T-helper 17 cell (primary cell): ENCODE measurements around the gene SCGB3A1. TPM values are rescaled to one million over a fixed set of nuclear protein-coding genes. Genes with fewer than 3 reads are reported as not detected.

Experiments used
- ATAC-seq: fragments of 150-1000 bp; cut with Tn5 transposase; 2 replicates; pipeline ENCODE4 v1.10.0; 2021; ENCODE audit warnings: mild to moderate bottlenecking, moderate library complexity
- DNase-seq, 3 donors: peaks; one replicate each; pipeline versions ENCODE4 v3.0.0 to v3.0.0-alpha.2; 2020 to 2021
- H3K9me3 ChIP-seq: one replicate; pipeline ENCODE4 v1.7.0; 2013; ENCODE audit warnings: low read length, mild to moderate bottlenecking; ENCODE audit not compliant: control insufficient read depth, poor library complexity, severe bottlenecking
- H3K27ac Mint-ChIP-seq: one replicate; pipeline ENCODE4 v1.8.0; 2022; ENCODE audit warnings: mild to moderate bottlenecking, moderate library complexity, mixed read lengths
- H3K27me3 Mint-ChIP-seq: one replicate; pipeline ENCODE4 v1.8.0; 2022; ENCODE audit warnings: mixed read lengths
- H3K36me3 Mint-ChIP-seq: one replicate; pipeline ENCODE4 v1.8.0; 2022; ENCODE audit warnings: low read depth, mixed read lengths
- H3K4me1 Mint-ChIP-seq: one replicate; pipeline ENCODE4 v1.8.0; 2022; ENCODE audit warnings: mild to moderate bottlenecking, mixed read lengths
- H3K4me3 Mint-ChIP-seq: one replicate; pipeline ENCODE4 v1.8.0; 2022; ENCODE audit warnings: mild to moderate bottlenecking, moderate library complexity, mixed read lengths
- total RNA-seq, 4 donors: library from RNA in 2 of 4; stranded (reverse) in 2 of 4; gene quantifications; one replicate each; pipeline ENCODE4 v1.2.3 and lab custom pipeline; 2022 to 2026

SCGB3A1 gene
- total RNA-seq, 2 donors from 2014 or later = 4.1 TPM; not detected in 1

GRCh38 chr5:180606215-180606785 lies 15.0 kb upstream of the SCGB3A1 start:
- Mint-ChIP-seq H3K36me3 (no peaks in the 10 kb centered on the region), H3K27ac (no peak overlapping the region), H3K4me1 (peaks cover 17% of the 10 kb centered on the region), H3K27me3 (peaks cover 22% of the 10 kb centered on the region), H3K4me3 (no peak overlapping the region)
- no peaks in the 10 kb centered on the region for H3K9me3 ChIP-seq
- ATAC-seq (no peak), DNase-seq (peak in 1 of 3 donors; percentile 6)

- Mint-ChIP-seq H3K4me1 (peaks cover 17% of the 10 kb centered on the region), H3K27me3 (peaks cover 22% of the 10 kb centered on the region), H3K4me3 (no peak overlapping the region), H3K36me3 (no peaks in the 10 kb centered on the region), H3K27ac (peak overlapping the region; percentile 14)
- no peaks in the 10 kb centered on the region for H3K9me3 ChIP-seq
- ATAC-seq (peak; percentile 52), DNase-seq (peak in 2 of 3 donors; percentile 9 to 33)
Measured at GRCh38 chr5:180605554-180606214, 14.4 kb upstream of the SCGB3A1 start.

- no peak overlapping the region for H3K4me3 Mint-ChIP-seq
- H3K4me1 Mint-ChIP-seq = peaks cover 17% of the 10 kb centered on the region
- H3K27ac Mint-ChIP-seq = no peak overlapping the region
- H3K27me3 Mint-ChIP-seq = peaks cover 29% of the 10 kb centered on the region
- no peaks in the 10 kb centered on the region for H3K36me3 Mint-ChIP-seq
- DNase-seq (no peak), ATAC-seq (no peak)
- no peaks in the 10 kb centered on the region for H3K9me3 ChIP-seq
Measured at GRCh38 chr5:180604271-180604670, 13.0 kb upstream of the SCGB3A1 start.

GRCh38 chr5:180603076-180603594 lies 11.8 kb upstream of the SCGB3A1 start:
- ATAC-seq (no peak), DNase-seq (no peak)
- H3K4me1 Mint-ChIP-seq = peaks cover 14% of the 10 kb centered on the region
- no peaks in the 10 kb centered on the region for H3K36me3 Mint-ChIP-seq
- H3K27me3 Mint-ChIP-seq = peaks cover 24% of the 10 kb centered on the region
- H3K4me3 Mint-ChIP-seq = no peak overlapping the region
- no peak overlapping the region for H3K27ac Mint-ChIP-seq
- H3K9me3 ChIP-seq = no peaks in the 10 kb centered on the region

- peaks cover 28% of the 10 kb centered on the region for H3K27me3 Mint-ChIP-seq
Measured at GRCh38 chr5:180602481-180603075, 11.3 kb upstream of the SCGB3A1 start.

GRCh38 chr5:180601591-180602480 lies 10.5 kb upstream of the SCGB3A1 start:
- no peak overlapping the region for H3K4me3 Mint-ChIP-seq
- peak in 1 of 3 donors; percentile 7 for DNase-seq
- no peak overlapping the region for H3K27ac Mint-ChIP-seq
- ATAC-seq = no peak
- H3K4me1 Mint-ChIP-seq = peaks cover 11% of the 10 kb centered on the region
- H3K9me3 ChIP-seq = no peaks in the 10 kb centered on the region
- peaks cover 30% of the 10 kb centered on the region for H3K27me3 Mint-ChIP-seq
- H3K36me3 Mint-ChIP-seq = no peaks in the 10 kb centered on the region

More at GRCh38 chr5:180602481-180603075, 11.3 kb upstream of the SCGB3A1 start:
- H3K9me3 ChIP-seq = no peaks in the 10 kb centered on the region
- H3K27ac Mint-ChIP-seq = no peak overlapping the region
- H3K4me3 Mint-ChIP-seq = no peak overlapping the region
- H3K36me3 Mint-ChIP-seq = no peaks in the 10 kb centered on the region
- peaks cover 11% of the 10 kb centered on the region for H3K4me1 Mint-ChIP-seq
- ATAC-seq (no peak), DNase-seq (no peak)

- ATAC-seq = no peak
- H3K4me3 Mint-ChIP-seq = no peak overlapping the region
- DNase-seq = no peak
- peaks cover 24% of the 10 kb centered on the region for H3K27me3 Mint-ChIP-seq
- no peak overlapping the region for H3K27ac Mint-ChIP-seq
- no peaks in the 10 kb centered on the region for H3K36me3 Mint-ChIP-seq
- no peaks in the 10 kb centered on the region for H3K9me3 ChIP-seq
- H3K4me1 Mint-ChIP-seq = peaks cover 9% of the 10 kb centered on the region
Measured at GRCh38 chr5:180600554-180601041, 9.3 kb upstream of the SCGB3A1 start.

- H3K9me3 ChIP-seq = no peaks in the 10 kb centered on the region
- Mint-ChIP-seq H3K4me3 (no peak overlapping the region), H3K27me3 (peaks cover 22% of the 10 kb centered on the region), H3K36me3 (no peaks in the 10 kb centered on the region), H3K27ac (no peak overlapping the region), H3K4me1 (peaks cover 7% of the 10 kb centered on the region)
- no peak for ATAC-seq
- DNase-seq = no peak
Measured at GRCh38 chr5:180599981-180600553, 8.8 kb upstream of the SCGB3A1 start.

- H3K27ac Mint-ChIP-seq = no peak overlapping the region
- H3K9me3 ChIP-seq = no peaks in the 10 kb centered on the region
- ATAC-seq (no peak), DNase-seq (no peak)
- no peaks in the 10 kb centered on the region for H3K36me3 Mint-ChIP-seq
- H3K27me3 Mint-ChIP-seq = peaks cover 16% of the 10 kb centered on the region
- no peak overlapping the region for H3K4me3 Mint-ChIP-seq
- peaks cover 4% of the 10 kb centered on the region for H3K4me1 Mint-ChIP-seq
Measured at GRCh38 chr5:180599590-180599914, 8.3 kb upstream of the SCGB3A1 start.

- peaks cover 13% of the 10 kb centered on the region for H3K27me3 Mint-ChIP-seq
- H3K4me1 Mint-ChIP-seq = no peaks in the 10 kb centered on the region
- no peak for DNase-seq
- H3K4me3 Mint-ChIP-seq = no peak overlapping the region
- ATAC-seq = no peak
- H3K36me3 Mint-ChIP-seq = no peaks in the 10 kb centered on the region
- H3K9me3 ChIP-seq = no peaks in the 10 kb centered on the region
- no peak overlapping the region for H3K27ac Mint-ChIP-seq
Measured at GRCh38 chr5:180598797-180599589, 7.7 kb upstream of the SCGB3A1 start.

- H3K36me3 Mint-ChIP-seq = no peaks in the 10 kb centered on the region
- H3K9me3 ChIP-seq = no peaks in the 10 kb centered on the region
- H3K27me3 Mint-ChIP-seq = peaks cover 20% of the 10 kb centered on the region
- H3K27ac Mint-ChIP-seq = no peak overlapping the region
- DNase-seq (no peak), ATAC-seq (no peak)
- H3K4me1 Mint-ChIP-seq = no peaks in the 10 kb centered on the region
- no peak overlapping the region for H3K4me3 Mint-ChIP-seq
Measured at GRCh38 chr5:180598316-180598701, 7.0 kb upstream of the SCGB3A1 start.

- H3K4me3 Mint-ChIP-seq = no peak overlapping the region
- peaks cover 5% of the 10 kb centered on the region for H3K4me1 Mint-ChIP-seq
- H3K27me3 Mint-ChIP-seq = peaks cover 35% of the 10 kb centered on the region
- no peak overlapping the region for H3K27ac Mint-ChIP-seq
- ATAC-seq (no peak), DNase-seq (no peak)
- H3K36me3 Mint-ChIP-seq = peaks cover 5% of the 10 kb centered on the region
- no peaks in the 10 kb centered on the region for H3K9me3 ChIP-seq
Measured at GRCh38 chr5:180596668-180597231, 5.5 kb upstream of the SCGB3A1 start.
